Ishikawa (cell line): ENCODE data around the gene TMEM139.

Experiments used
- CEBPB ChIP-seq: IDR thresholded peaks from 2 replicates; pipeline ENCODE4 v1.6.1; 2012
- CREB1 ChIP-seq: IDR thresholded peaks from 2 replicates; pipeline ENCODE4 v1.6.1; 2012; ENCODE audit warnings: low read depth
- EGR1 ChIP-seq: IDR thresholded peaks from 2 replicates; pipeline ENCODE4 v1.6.1; 2012
- EP300 ChIP-seq: IDR thresholded peaks from 2 replicates; pipeline ENCODE4 v1.6.1; 2012; ENCODE audit warnings: borderline replicate concordance
- FOXM1 ChIP-seq: IDR thresholded peaks from 2 replicates; pipeline ENCODE4 v1.6.1; 2012; ENCODE audit warnings: low read depth, borderline replicate concordance
- MAX ChIP-seq: IDR thresholded peaks from 2 replicates; pipeline ENCODE4 v1.6.1; 2012
- NFIC ChIP-seq: IDR thresholded peaks from 2 replicates; pipeline ENCODE4 v1.6.1; 2012
- RAD21 ChIP-seq: IDR thresholded peaks from 2 replicates; pipeline ENCODE4 v1.6.1; 2012; ENCODE audit warnings: low read depth
- REST ChIP-seq: IDR thresholded peaks from 2 replicates; pipeline ENCODE4 v1.6.1; 2012; ENCODE audit warnings: low read depth, mild to moderate bottlenecking
- TAF1 ChIP-seq: IDR thresholded peaks from 2 replicates; pipeline ENCODE4 v1.6.1; 2012; ENCODE audit warnings: low read depth, mild to moderate bottlenecking
- TCF12 ChIP-seq: IDR thresholded peaks from 2 replicates; pipeline ENCODE4 v1.6.1; 2012; ENCODE audit warnings: low read depth
- TEAD4 ChIP-seq: IDR thresholded peaks from 2 replicates; pipeline ENCODE4 v1.6.1; 2012
- USF1 ChIP-seq: IDR thresholded peaks from 2 replicates; pipeline ENCODE4 v1.6.1; 2012
- YY1 ChIP-seq: IDR thresholded peaks from 2 replicates; pipeline ENCODE4 v1.6.1; 2012; ENCODE audit warnings: low read depth
- ZBTB7A ChIP-seq: IDR thresholded peaks from 2 replicates; pipeline ENCODE4 v1.6.1; 2012; ENCODE audit warnings: low read depth

Gene TMEM139

GRCh38 chr7:143252006-143252405, 32.8 kb upstream of the TMEM139 start:
- no peak for TF ChIP-seq RAD21
- TF ChIP-seq REST, result no peak
- TF ChIP-seq ZBTB7A, result no peak
- no peak for TF ChIP-seq EGR1
- TF ChIP-seq NFIC, result no peak
- no peak for TF ChIP-seq YY1

- no peak for TF ChIP-seq USF1
- no peak for TF ChIP-seq EP300
- TF ChIP-seq TEAD4, result no peak
- no peak for TF ChIP-seq TAF1
- no peak for TF ChIP-seq MAX
These were observed 29.2 kb upstream of the TMEM139 start for GRCh38 chr7:143255564-143255963.

- TF ChIP-seq TAF1 (no peak), EGR1 (no peak), USF1 (no peak), RAD21 (no peak), FOXM1 (no peak), REST (no peak), ZBTB7A (no peak), CREB1 (no peak), MAX (no peak), CEBPB (no peak), EP300 (no peak), TEAD4 (no peak), YY1 (no peak), TCF12 (no peak), NFIC (no peak)
These were observed 28.4 kb upstream of the TMEM139 start for GRCh38 chr7:143256325-143256724.

- no peak for TF ChIP-seq TCF12
- no peak for TF ChIP-seq CREB1
- TF ChIP-seq NFIC, result no peak
- TF ChIP-seq TEAD4, result no peak
- TF ChIP-seq CEBPB, result no peak
- TF ChIP-seq EP300, result no peak
- no peak for TF ChIP-seq FOXM1
- no peak for TF ChIP-seq YY1
- TF ChIP-seq REST, result no peak
- no peak for TF ChIP-seq EGR1
- no peak for TF ChIP-seq RAD21
- TF ChIP-seq MAX, result no peak
- no peak for TF ChIP-seq TAF1
- TF ChIP-seq ZBTB7A, result no peak
- no peak for TF ChIP-seq USF1
These were observed 27.8 kb upstream of the TMEM139 start for GRCh38 chr7:143256932-143257331.
